Activated CD4-positive, alpha-beta T cell treated with anti-CD3 and anti-CD28 coated beads for 48 hours (primary cell): Measurements from ENCODE around the gene TMEM154.

Experiments
- DNase-seq: peaks from one replicate; pipeline ENCODE4 v3.0.0-alpha.2; 2020

The TMEM154 gene

DNA sequence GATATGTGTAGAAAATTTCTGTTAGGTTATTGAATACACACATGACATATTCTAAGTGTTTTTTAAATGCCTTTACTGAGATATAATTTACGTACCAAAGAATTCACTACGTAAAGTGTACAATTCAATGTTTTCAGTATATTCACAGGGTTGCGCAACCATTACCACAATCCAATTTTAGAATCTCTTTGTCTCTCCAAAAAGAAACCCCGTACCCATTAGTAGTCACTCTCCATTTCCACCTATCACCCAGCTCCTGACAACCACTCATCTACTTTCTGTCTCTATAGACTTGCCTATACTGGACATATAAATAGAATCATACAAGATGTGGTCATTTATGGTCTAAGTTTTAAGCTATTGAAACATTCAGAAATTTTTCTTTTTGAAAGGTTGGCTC lies 90.9 kb downstream of the TMEM154 start:
- no peak for DNase-seq

DNA sequence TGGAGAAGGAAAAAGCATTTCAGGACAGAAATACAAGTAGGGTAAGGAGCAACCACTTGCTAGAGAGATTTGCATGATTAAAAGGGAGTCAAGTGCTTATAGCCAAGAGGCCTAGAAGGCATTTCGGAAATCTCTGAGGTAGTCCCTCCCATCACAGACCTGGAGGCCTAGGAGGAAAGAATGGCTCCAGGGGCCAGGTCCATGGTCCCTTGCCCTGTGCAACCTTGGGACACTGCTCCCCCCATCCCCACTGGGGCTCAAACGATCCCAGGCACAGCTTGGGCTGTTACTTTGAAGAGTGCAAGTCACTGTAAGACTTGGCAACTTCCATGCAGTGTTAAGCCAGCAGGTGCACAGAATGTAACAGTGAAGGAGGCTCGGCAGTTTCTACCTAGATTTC lies 92.7 kb downstream of the TMEM154 start:
- DNase-seq = no peak

DNA sequence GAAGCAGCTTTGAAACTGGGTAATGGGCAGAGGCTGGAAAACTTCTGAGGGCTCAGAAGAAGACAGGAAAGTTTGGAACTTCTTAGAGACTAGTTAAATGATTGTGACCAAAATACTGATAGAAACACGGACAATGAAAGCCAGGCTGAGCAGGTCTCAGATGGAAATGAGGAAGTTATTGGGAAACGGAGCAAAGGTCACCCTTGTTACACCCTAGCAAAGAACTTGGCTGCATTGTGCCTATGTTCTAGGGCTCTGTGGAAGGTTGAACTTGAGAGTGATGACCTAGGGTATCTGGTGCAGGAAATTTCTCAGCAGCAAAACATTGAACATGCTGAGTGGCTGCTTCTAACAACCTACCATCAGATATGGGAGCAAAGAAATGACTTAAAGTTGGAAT lies 93.1 kb downstream of the TMEM154 start:
- no peak for DNase-seq

DNA sequence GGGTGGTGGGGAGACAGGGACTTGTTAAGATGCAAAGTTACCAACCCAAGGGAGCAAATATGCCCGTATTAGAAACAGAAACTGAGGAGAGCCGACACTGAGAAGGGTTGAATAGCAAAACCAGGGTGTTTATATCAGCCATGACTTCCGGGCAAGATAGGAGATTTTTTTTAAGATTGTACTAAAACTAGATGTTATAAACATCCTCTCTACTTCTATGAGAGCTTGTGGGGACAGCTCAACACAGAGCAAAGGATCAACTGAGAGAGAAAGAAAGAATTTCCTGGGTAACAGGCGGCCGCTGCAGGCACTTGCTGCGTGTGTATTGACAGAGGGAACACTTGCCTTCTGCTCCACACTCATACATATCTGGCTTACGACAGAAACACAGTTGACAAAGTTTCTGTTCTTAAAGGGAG lies 94.8 kb downstream of the TMEM154 start:
- DNase-seq = no peak

DNA sequence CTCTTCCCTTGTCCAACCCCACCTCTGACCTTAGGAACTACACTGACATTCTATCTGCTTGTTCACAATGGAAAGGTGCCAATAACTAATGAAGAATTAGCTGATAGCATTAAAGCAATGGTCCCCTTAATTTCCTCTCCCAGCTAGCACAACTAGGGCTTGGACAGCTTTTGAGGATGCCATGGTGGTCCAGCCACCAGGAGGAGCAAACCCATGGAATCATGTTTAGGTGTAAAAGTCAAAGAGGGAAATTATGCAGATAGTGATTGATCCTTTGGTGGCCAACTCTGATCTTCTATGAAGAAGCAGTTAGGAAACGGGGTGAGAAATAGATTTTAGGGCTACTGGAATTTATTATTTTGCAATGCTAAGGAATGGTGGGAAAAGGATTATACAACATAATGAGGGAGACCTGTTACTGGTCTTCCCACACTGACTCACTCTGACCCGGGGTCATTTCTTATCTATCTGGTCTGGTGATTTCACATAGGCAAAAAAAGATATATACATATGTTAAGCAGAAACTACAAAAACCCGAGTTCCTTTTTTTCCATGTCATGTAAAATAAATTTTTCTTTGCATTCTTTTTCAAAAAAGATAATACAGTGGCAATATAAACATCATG lies 98.1 kb downstream of the TMEM154 start:
- no peak for DNase-seq

DNA sequence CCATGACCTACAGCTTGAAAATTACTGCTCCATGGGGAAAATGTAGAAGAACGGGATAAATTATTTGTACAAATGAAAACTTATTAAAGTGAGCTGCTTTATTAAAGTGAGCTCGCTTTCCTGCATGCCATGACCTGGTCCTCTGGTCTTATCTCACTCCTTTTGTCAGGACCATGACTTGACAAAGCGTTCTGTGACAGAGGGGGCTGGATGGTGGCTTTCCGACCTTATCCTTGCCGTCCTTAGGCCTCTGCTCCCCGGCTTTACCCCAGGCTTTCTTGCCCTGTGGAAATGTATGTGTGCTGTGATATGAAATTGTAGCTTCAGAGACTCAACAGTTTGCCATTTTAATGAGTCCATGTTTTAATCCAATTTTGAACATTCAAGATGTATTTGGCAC lies 99.9 kb downstream of the TMEM154 start:
- DNase-seq = no peak

DNA sequence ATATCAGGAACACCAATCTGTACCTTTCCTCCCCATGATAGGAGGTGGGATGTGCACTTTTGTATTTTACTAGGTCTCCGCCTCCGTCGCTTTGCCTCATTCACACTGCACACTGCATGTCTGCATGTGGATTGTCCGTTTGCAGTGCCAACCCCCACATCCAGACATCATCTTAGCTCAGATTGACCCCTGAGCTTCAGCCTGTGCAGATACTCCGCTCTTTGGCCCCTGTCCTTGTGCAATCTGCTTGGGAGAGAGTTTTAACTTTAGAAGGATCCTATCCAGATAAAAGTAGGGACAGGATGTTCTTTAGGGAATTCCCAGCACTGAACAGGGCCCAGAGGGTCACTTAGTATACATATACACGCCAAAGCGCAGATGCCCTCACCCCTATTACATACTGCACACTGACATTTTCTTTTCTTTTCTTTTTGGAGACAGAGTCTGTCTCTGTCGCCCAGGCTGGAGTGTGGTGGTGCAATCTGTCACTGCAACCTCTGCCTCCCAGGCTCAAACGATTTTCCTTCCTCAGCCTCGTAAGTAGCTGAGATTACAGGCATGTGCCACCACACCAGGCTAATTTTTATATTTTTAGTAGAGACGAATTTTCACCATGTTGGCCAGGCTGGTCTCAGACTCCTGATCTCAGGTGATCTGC lies 100.6 kb downstream of the TMEM154 start:
- no peak for DNase-seq

DNA sequence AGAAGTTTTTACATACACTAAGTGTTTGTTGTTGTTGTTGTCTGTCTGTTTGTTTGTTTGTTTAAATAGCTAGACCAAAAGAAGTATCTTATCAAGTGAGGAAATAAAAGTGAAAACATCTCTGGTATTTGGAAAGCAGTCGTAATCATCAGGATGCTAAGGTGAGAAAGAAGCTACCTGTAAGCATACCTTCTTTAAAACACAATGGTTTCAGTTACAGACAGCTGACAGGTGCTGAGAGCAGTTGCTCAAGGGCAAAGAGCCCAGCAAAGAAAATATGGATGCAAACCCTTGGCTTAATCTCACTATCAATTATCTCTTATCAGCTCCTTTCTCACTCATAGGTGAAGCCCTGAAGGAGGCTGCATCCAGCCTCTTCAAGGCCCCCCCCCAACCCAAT lies 101.1 kb downstream of the TMEM154 start:
- no peak for DNase-seq

DNA sequence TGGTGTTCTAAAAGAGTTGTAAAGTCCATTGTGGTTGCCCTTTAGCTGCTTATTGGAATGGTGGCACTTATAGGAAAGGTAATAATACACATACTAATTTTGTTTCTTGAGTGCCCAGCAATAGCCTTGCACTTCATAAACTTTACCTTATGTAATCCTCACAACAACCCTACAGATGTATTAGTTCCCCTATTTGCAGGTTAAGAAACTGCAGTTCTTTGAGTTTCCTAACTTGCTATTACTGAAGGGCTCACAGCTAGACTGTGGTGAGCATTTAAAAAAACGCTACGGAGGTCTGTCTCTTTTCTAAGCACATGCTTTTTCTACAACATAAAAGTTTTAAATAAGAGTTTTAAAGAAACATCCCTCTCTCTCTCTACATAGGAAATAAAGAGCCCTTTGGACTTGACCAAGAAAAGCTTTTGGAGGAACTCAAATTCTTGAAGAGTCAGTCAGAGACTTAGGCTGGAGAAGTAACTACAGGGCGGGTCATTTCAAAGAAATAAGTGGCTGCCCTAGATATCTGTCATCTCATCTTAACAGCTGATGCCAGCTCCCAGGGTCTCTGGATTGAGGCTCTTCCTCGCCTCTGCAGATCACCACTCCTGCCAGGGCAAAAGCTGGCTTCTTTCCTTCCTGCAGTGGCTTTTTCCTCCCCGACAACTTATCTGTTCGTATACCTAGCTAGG lies 101.9 kb downstream of the TMEM154 start:
- DNase-seq = no peak

DNA sequence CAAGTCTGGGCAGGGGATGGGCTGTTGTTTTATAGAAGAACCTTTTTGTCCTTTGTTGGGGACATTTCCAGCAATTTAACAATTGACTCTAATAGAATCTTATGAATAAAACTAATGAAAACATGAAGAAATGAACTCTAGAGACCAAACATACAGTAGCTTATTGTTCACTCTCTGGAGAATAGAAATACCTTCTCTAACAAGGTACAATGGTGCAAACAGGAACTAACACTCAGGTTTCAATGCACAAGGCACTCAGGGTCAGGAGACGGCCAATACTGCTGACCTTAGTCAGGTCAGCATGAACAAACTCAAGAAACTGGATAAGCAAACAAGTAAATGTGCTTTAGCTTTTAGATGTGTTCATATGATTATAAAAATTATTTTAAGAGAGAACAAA lies 104.3 kb downstream of the TMEM154 start:
- DNase-seq = no peak

DNA sequence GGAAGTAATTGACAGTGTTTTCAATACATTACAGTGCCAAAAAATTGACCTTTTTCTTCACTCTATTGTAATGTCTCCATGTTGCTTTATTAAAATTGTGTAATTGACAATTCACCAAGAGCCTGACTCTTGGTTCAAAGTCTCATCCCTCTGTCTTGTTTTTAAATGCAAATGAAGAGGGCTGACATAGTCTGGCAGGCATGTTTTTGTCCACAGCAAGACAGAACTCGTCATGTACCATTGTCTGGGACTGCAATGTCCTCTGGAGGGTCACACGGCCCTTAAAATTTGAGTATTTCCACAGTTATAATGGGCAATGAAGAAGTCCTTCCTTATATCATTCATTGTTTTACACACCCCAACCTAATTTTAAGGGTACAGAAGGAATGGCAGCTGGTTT lies 105.9 kb downstream of the TMEM154 start:
- no peak for DNase-seq

DNA sequence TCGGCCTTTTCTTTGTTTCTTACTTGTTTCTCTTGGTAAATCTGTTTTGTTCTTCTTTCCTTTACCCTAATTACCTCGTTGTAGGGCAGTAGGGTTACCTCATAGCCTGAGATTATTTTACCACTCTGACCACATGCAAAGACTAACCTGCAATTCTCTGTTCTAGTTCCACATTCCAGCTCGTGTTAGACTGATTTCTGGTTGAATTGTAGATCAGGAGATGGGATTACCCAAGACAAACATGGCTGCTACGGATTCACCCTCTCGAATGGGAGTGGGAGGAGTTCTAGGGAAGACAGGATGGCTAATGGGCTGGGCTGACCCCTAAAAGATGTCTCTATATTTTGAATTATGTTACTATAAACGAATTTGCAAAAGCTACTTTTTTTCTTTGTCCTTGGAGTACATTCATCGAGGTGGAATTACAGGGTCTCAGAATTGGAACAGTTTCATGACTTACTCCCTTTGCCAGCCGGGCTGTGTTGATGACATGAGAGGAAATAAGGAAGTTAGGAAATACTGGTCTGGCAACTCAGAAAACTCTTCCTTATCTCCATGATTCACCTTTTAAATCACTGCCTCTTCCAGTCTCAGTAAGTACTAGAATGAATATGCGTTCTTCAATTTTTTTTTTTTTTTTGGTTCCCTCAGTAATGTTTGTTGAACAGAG lies 107.2 kb downstream of the TMEM154 start:
- no peak for DNase-seq

DNA sequence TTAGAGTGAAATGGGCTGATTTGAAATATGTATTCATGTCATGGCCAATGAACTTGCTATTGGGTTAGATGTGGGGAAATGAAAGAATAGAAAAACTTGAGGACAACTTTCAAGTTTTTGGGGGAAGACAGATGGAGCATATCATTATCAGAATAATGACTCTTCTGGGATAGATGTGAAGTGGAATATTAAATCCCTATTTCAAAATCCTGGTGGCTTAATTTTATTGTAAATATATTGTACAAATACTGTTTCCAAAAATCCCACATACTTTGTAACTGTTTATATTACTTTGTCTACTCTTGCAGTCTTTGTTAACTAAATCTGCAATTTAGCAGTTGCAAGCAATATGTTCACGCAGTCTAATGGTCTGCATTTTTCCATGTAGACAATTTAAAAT lies 108.0 kb downstream of the TMEM154 start:
- no peak for DNase-seq

DNA sequence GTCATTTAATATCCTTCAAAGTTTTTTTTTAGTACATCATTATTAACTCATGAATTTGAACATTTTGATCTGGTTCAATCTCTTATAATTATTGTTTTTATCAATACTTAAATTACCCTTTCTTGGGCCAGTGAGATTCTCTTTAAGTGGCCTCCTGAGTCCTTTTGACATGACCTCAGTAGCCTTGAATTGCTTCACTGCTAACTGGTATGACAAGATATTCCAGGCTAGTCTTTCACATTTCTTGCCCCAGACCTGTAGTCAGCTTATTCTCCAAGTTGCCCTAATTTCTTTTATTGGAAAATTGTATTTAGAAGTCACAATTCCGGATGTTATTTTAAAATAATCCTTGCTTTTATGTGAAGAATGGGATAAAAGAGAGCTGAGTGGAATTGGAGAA lies 108.5 kb downstream of the TMEM154 start:
- no peak for DNase-seq
